IMR-90 (cell line): ENCODE measurements around the gene ARHGAP24.

Experiments used
- CEBPB ChIP-seq: IDR thresholded peaks from 2 replicates; pipeline ENCODE4 v1.6.1; 2012; ENCODE audit warnings: low read depth, low read length, improper control_type of control experiment
- FOS ChIP-seq: fragments of 150-350 bp; IDR thresholded peaks from 2 replicates; pipeline ENCODE4 v1.6.1; 2016; ENCODE audit warnings: low read depth, low read length
- TF ChIP-seq, protein P1 (sequence below): conservative IDR thresholded peaks from 2 replicates; pipeline ENCODE4 v1.5.1; 2012; ENCODE audit warnings: mild to moderate bottlenecking, low read depth, low read length, improper control_type of control experiment

DNA sequence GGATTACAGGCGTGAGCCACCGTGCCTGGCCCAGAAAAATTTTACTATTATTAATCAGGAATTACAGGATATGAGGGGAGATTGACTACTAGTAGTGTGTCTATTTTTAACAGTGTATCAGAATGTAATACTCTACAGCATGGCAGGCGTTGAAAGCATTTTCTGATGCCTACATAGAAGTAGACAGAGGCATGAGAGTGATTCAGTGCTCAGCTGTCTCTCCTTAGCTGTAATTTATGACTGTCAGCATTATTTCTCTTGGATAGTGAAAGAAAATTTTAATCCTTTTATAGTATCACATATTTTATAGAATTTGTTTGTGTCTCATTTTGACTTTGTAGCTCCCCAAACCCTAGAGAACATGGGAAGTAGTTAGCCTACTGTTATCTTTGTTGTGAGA lies 20.7 kb downstream of the ARHGAP24 start:
- TF ChIP-seq FOS = no peak
- no peak for TF ChIP-seq CEBPB
- TF ChIP-seq, protein P1, sequence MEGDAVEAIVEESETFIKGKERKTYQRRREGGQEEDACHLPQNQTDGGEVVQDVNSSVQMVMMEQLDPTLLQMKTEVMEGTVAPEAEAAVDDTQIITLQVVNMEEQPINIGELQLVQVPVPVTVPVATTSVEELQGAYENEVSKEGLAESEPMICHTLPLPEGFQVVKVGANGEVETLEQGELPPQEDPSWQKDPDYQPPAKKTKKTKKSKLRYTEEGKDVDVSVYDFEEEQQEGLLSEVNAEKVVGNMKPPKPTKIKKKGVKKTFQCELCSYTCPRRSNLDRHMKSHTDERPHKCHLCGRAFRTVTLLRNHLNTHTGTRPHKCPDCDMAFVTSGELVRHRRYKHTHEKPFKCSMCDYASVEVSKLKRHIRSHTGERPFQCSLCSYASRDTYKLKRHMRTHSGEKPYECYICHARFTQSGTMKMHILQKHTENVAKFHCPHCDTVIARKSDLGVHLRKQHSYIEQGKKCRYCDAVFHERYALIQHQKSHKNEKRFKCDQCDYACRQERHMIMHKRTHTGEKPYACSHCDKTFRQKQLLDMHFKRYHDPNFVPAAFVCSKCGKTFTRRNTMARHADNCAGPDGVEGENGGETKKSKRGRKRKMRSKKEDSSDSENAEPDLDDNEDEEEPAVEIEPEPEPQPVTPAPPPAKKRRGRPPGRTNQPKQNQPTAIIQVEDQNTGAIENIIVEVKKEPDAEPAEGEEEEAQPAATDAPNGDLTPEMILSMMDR = no peak
